NT2/D1 (cell line): ENCODE data around the gene EPB41L4B.
"Not testable (repeated sequence)": the region's sequence is repeated elsewhere in the genome, so short reads cannot be mapped to it uniquely, and the experiment has no call there.

Experiments
- DNase-seq: peaks from one replicate; pipeline ENCODE4 v3.0.0-alpha.2; 2011; ENCODE audit warnings: low read depth, low spot score
- H3K27me3 ChIP-seq: 2 replicates; pipeline ENCODE4 v1.6.0; 2011; ENCODE audit warnings: mild to moderate bottlenecking; ENCODE audit not compliant: insufficient read length, insufficient read depth
- H3K36me3 ChIP-seq: 2 replicates; pipeline ENCODE4 v1.6.1; 2011; ENCODE audit warnings: mild to moderate bottlenecking, low read length, mixed read lengths; ENCODE audit not compliant: insufficient read depth, insufficient read length
- H3K4me1 ChIP-seq: 2 replicates; pipeline ENCODE4 v1.5.1; 2011; ENCODE audit not compliant: insufficient read depth, insufficient read length
- H3K4me3 ChIP-seq: 2 replicates; pipeline ENCODE4 v1.5.1; 2011; ENCODE audit warnings: low read depth; ENCODE audit not compliant: insufficient read length
- H3K9ac ChIP-seq: 2 replicates; pipeline ENCODE4 v1.6.0; 2011; ENCODE audit warnings: low read depth; ENCODE audit not compliant: insufficient read length
- H3K9me3 ChIP-seq: 2 replicates; pipeline ENCODE4 v1.5.1; 2011; ENCODE audit warnings: mild to moderate bottlenecking, low read length; ENCODE audit not compliant: insufficient read depth
- SUZ12 ChIP-seq: IDR thresholded peaks from 2 replicates; pipeline ENCODE4 v1.6.1; 2011; ENCODE audit not compliant: insufficient read length, insufficient read depth; ENCODE audit errors: extremely low read depth
- YY1 ChIP-seq: IDR thresholded peaks from 2 replicates; pipeline ENCODE4 v1.6.1; 2011; ENCODE audit not compliant: insufficient read length, insufficient read depth
- ZNF274 ChIP-seq: IDR thresholded peaks from 2 replicates; pipeline ENCODE4 v1.6.1; 2011; ENCODE audit warnings: mild to moderate bottlenecking, low read depth, low read length

The EPB41L4B gene

GRCh38 chr9:109286571-109286977 lies 34.3 kb downstream of the EPB41L4B start:
- no peak for DNase-seq

GRCh38 chr9:109283672-109284071 lies 37.2 kb downstream of the EPB41L4B start:
- H3K4me1 ChIP-seq, DNase-seq, H3K9me3 ChIP-seq, H3K36me3 ChIP-seq, H3K9ac ChIP-seq, H3K4me3 ChIP-seq, H3K27me3 ChIP-seq: not testable (repeated sequence)

More at GRCh38 chr9:109286571-109286977, 34.3 kb downstream of the EPB41L4B start:
- H3K4me3 ChIP-seq = no peak overlapping the region
- H3K9me3 ChIP-seq = no peaks in the 10 kb centered on the region
- H3K4me1 ChIP-seq = no peaks in the 10 kb centered on the region
- no peaks in the 10 kb centered on the region for H3K27me3 ChIP-seq
- H3K9ac ChIP-seq = no peak overlapping the region
- H3K36me3 ChIP-seq = no peaks in the 10 kb centered on the region
- TF ChIP-seq ZNF274 (no peak), SUZ12 (no peak), YY1 (no peak)

GRCh38 chr9:109283012-109283411 lies 37.8 kb downstream of the EPB41L4B start:
- H3K27me3 ChIP-seq = no peaks in the 10 kb centered on the region
- H3K4me1 ChIP-seq = no peaks in the 10 kb centered on the region
- H3K36me3 ChIP-seq = peaks cover 2% of the 10 kb centered on the region
- no peak for DNase-seq
- H3K4me3 ChIP-seq = no peak overlapping the region
- H3K9ac ChIP-seq = no peak overlapping the region
- no peaks in the 10 kb centered on the region for H3K9me3 ChIP-seq
- TF ChIP-seq YY1 = no peak
- no peak for TF ChIP-seq SUZ12
- no peak for TF ChIP-seq ZNF274

- TF ChIP-seq SUZ12 (no peak), YY1 (no peak)
- Histone ChIP-seq H3K9me3 (no peaks in the 10 kb centered on the region), H3K4me1 (no peaks in the 10 kb centered on the region), H3K27me3 (no peaks in the 10 kb centered on the region), H3K36me3 (peaks cover 3% of the 10 kb centered on the region), H3K4me3 (no peak overlapping the region), H3K9ac (no peak overlapping the region)
- no peak for DNase-seq
Observed at GRCh38 chr9:109282302-109282701, 38.6 kb downstream of the EPB41L4B start.

GRCh38 chr9:109281518-109281917 lies 39.3 kb downstream of the EPB41L4B start:
- Histone ChIP-seq H3K4me3 (no peak overlapping the region), H3K9me3 (no peaks in the 10 kb centered on the region), H3K27me3 (no peaks in the 10 kb centered on the region), H3K4me1 (no peaks in the 10 kb centered on the region), H3K36me3 (peaks cover 3% of the 10 kb centered on the region), H3K9ac (no peak overlapping the region)
- no peak for TF ChIP-seq SUZ12
- TF ChIP-seq ZNF274 = no peak
- TF ChIP-seq YY1 = no peak
- DNase-seq = no peak

GRCh38 chr9:109278848-109279247 lies 42.0 kb downstream of the EPB41L4B start:
- TF ChIP-seq ZNF274 (no peak), SUZ12 (no peak), YY1 (no peak)
- H3K36me3 ChIP-seq = peaks cover 3% of the 10 kb centered on the region
- H3K9me3 ChIP-seq = no peaks in the 10 kb centered on the region
- H3K27me3 ChIP-seq = no peaks in the 10 kb centered on the region
- no peak overlapping the region for H3K4me3 ChIP-seq
- H3K9ac ChIP-seq = no peak overlapping the region
- no peaks in the 10 kb centered on the region for H3K4me1 ChIP-seq
- DNase-seq = no peak

GRCh38 chr9:109278216-109278615 lies 42.6 kb downstream of the EPB41L4B start:
- no peak for DNase-seq
- Histone ChIP-seq H3K4me1 (no peaks in the 10 kb centered on the region), H3K36me3 (peaks cover 3% of the 10 kb centered on the region), H3K9ac (no peak overlapping the region), H3K4me3 (no peak overlapping the region), H3K27me3 (no peaks in the 10 kb centered on the region), H3K9me3 (no peaks in the 10 kb centered on the region)
- TF ChIP-seq ZNF274 = no peak
- no peak for TF ChIP-seq SUZ12
- no peak for TF ChIP-seq YY1

GRCh38 chr9:109277451-109277850 lies 43.4 kb downstream of the EPB41L4B start:
- DNase-seq = no peak
- TF ChIP-seq YY1 (no peak), SUZ12 (no peak), ZNF274 (no peak)
- Histone ChIP-seq H3K27me3 (no peaks in the 10 kb centered on the region), H3K9me3 (no peaks in the 10 kb centered on the region), H3K4me3 (no peak overlapping the region), H3K4me1 (no peaks in the 10 kb centered on the region), H3K9ac (no peak overlapping the region), H3K36me3 (peaks cover 3% of the 10 kb centered on the region)
